ENCODE measurements around the gene CAST.

Gene CAST

DNA sequence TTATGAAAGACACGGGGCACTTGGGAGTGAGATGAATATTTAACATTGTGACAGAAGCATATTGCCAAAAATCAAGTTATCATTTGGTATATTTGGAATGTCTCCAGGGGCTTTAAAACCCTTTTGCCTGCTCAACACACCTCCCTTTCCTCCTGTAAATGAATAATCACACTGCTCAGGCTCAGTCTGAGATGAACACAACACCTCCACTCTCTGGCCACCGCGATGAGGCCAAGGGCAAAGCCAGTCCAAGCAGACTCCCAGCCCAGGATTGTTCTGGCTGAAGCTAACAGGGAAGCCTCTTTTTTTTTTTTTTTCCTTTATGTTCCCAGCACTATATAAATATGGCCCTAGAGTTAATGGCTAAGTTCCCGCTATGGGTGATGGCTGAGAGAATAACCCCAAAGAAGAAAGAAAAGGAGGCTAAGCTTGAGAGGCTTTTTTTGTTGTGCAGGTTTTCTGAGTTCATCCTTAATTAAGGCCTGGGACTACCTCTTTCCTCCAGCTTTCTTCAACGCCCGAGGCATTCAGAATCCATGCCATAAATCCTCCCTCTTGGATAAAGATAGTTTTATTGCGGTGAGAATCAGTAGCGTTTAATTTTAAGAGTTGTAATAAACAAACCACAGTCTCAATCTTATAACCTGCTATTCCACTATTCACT, 156.1 kb downstream of the CAST start:
- TF ChIP-seq, protein P1, sequence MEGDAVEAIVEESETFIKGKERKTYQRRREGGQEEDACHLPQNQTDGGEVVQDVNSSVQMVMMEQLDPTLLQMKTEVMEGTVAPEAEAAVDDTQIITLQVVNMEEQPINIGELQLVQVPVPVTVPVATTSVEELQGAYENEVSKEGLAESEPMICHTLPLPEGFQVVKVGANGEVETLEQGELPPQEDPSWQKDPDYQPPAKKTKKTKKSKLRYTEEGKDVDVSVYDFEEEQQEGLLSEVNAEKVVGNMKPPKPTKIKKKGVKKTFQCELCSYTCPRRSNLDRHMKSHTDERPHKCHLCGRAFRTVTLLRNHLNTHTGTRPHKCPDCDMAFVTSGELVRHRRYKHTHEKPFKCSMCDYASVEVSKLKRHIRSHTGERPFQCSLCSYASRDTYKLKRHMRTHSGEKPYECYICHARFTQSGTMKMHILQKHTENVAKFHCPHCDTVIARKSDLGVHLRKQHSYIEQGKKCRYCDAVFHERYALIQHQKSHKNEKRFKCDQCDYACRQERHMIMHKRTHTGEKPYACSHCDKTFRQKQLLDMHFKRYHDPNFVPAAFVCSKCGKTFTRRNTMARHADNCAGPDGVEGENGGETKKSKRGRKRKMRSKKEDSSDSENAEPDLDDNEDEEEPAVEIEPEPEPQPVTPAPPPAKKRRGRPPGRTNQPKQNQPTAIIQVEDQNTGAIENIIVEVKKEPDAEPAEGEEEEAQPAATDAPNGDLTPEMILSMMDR (IDR thresholded peaks at IDR 0.05; ENCODE audit: extremely low read depth, insufficient read depth, missing control alignments): no peak
- in situ Hi-C loops (cut with MboI; ENCODE audit: low pct_unique_long_range_greater_than_20kb, low sequenced_read_pairs, unreplicated experiment): no loop called here
- no peak for DNase-seq (ENCODE audit: low spot score)

GRCh38 chr5:96819806-96820205, 157.6 kb downstream of the CAST start:
- DNase-seq (ENCODE audit: low spot score): no peak
- in situ Hi-C loops (cut with MboI; ENCODE audit: low pct_unique_long_range_greater_than_20kb, low sequenced_read_pairs, unreplicated experiment): no loop called here
- TF ChIP-seq, protein P1 (IDR thresholded peaks at IDR 0.05; ENCODE audit: extremely low read depth, insufficient read depth, missing control alignments): no peak

DNA sequence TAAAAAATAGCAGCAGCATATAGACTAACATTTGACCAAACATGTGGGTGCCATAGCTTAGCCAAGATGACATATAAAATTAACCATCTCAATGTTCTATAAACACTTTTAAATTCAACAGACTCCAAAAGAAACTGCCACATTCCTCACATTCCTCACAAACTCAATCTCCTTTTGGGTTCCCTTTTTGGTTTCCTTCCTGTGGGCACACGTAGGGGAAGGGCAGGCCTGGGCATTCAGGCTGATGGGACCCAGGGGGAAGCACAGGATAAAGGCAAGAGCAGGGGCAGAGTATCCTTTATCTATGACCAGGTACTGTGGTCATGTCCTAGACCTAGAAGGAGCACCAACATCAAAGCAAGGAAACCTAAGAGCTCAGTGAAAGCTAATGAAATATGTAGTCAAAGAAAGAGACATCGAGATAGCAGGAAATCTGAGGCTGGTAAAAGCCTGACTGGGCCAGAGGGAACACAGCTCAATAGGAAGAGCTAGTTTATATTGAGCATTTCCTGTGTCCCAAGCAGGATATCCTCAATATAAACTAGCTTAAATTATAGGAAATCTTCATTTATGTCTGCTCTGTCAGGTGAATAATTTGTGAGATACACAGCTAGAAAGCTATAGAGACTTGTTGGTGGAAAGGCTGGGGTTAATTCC, 159.2 kb downstream of the CAST start:
- TF ChIP-seq, protein P1 (IDR thresholded peaks at IDR 0.05; ENCODE audit: extremely low read depth, insufficient read depth, missing control alignments): no peak
- DNase-seq (ENCODE audit: low spot score): no peak
- in situ Hi-C loops (cut with MboI; ENCODE audit: low pct_unique_long_range_greater_than_20kb, low sequenced_read_pairs, unreplicated experiment): no loop called here

GRCh38 chr5:96822686-96823459, 160.7 kb downstream of the CAST start:
- TF ChIP-seq, protein P1 (IDR thresholded peaks at IDR 0.05; ENCODE audit: extremely low read depth, insufficient read depth, missing control alignments): no peak

GRCh38 chr5:96823900-96824380, 161.8 kb downstream of the CAST start:
- no peak for DNase-seq (ENCODE audit: low spot score)
- in situ Hi-C loops (cut with MboI; ENCODE audit: low pct_unique_long_range_greater_than_20kb, low sequenced_read_pairs, unreplicated experiment): no loop called here
- TF ChIP-seq, protein P1 (IDR thresholded peaks at IDR 0.05; ENCODE audit: extremely low read depth, insufficient read depth, missing control alignments): no peak

More at GRCh38 chr5:96822686-96823459, 160.7 kb downstream of the CAST start:
- DNase-seq (ENCODE audit: low spot score): no peak
- in situ Hi-C loops (cut with MboI; ENCODE audit: low pct_unique_long_range_greater_than_20kb, low sequenced_read_pairs, unreplicated experiment): no loop called here

Measured in GM13977 (cell line).